Measurements from ENCODE around the gene NFIB.

GRCh38 chr9:14307989-14308852 is 5.7 kb downstream of the NFIB start:
- no peak for TF ChIP-seq POLR2A (IDR thresholded peaks at IDR 0.05)
- TF ChIP-seq CTCF (IDR thresholded peaks at IDR 0.05 in 4 of 5, conservative IDR thresholded peaks at IDR 0.05 in 1 of 5): no peak
